ENCODE data around the gene COL9A3. TPM values are rescaled to one million over a fixed set of nuclear protein-coding genes. Genes with fewer than 3 reads are reported as not detected.

COL9A3 gene
- total RNA-seq, 4 donors from 2014 or later: 13.4 to 22.9 (median 18.4) TPM

DNA sequence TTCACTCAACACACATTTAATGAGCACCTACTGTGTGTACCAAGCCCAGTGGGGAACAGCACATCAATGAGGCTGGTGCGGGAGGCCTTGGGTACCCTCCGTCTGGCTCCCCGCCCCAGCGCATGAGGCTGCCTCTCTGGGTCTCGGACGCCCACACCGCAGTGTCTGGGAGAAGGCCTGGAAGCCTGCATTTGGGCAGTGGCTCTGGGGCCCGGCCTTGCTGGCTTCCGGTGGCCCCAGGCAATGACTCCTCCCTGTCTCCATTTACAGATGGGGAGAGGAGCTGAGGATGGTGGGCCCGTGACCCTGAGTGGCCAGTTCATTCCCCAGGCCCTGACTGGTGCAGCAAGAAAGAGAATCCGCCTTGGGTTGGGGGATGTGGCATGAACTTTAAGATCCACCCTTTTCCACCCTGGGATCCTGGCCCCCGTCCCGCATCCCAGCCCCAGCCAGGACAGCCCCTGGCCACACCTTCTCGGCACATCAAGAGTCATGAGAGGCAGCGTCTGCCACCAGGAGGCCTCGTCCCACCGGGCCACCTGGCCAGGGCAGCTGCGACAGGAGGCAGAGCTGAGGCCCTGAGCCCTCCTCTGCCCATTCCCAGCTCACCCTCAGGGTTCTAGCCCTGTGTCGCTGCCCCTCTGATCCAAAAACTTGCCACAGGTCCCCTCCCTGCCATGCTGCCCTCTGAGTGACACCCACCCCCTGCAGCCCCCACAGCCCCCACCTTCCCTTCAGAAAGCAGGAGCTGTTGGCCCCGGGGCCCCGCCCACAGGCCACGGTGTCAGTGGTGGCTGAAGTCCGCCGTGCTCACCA, 38.0 kb upstream of the COL9A3 start:
- intact Hi-C loops (cut with DNase I): no loop called here

DNA sequence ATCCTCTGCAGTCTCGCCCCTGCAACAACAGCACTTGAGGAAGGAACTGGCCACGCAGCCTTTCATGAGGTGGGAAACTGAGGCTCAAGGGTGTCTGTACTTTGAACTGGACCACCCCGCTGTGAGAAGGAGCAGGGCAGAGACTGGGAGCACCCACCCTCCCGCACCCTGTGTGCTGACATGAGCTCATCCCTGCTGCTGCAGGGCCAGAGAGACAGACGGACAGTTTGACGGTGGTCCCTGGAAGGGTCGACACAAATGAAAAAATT, 37.5 kb upstream of the COL9A3 start:
- no peak for DNase-seq (ENCODE audit: extremely low spot score)
- H3K27ac ChIP-seq (replicated peaks in 1 of 4): no peak overlapping the region
- no peaks in the 10 kb centered on the region for H3K36me3 ChIP-seq
- TF ChIP-seq, protein P1, sequence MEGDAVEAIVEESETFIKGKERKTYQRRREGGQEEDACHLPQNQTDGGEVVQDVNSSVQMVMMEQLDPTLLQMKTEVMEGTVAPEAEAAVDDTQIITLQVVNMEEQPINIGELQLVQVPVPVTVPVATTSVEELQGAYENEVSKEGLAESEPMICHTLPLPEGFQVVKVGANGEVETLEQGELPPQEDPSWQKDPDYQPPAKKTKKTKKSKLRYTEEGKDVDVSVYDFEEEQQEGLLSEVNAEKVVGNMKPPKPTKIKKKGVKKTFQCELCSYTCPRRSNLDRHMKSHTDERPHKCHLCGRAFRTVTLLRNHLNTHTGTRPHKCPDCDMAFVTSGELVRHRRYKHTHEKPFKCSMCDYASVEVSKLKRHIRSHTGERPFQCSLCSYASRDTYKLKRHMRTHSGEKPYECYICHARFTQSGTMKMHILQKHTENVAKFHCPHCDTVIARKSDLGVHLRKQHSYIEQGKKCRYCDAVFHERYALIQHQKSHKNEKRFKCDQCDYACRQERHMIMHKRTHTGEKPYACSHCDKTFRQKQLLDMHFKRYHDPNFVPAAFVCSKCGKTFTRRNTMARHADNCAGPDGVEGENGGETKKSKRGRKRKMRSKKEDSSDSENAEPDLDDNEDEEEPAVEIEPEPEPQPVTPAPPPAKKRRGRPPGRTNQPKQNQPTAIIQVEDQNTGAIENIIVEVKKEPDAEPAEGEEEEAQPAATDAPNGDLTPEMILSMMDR (IDR thresholded peaks at IDR 0.05): no peak
- no peak for TF ChIP-seq POLR2AphosphoS5 (IDR thresholded peaks at IDR 0.05)
- TF ChIP-seq EP300 (IDR thresholded peaks at IDR 0.05): no peak
- no peak for TF ChIP-seq POLR2A (IDR thresholded peaks at IDR 0.05; ENCODE audit: low read depth)
- WGBS: 91% methylated on average over 7 of the region's 7 CpGs
- no peaks in the 10 kb centered on the region for H3K9me3 ChIP-seq
- H3K27me3 ChIP-seq: peaks cover 0 to 60% (median 0%) of the 10 kb centered on the region in 4 donors
- no peak overlapping the region for H3K4me3 ChIP-seq
- intact Hi-C loops (cut with DNase I): no loop called here
- H3K4me1 ChIP-seq: peaks cover 4 to 9% (median 5%) of the 10 kb centered on the region in 4 donors

More for the DNA sequence above, 38.0 kb upstream of the COL9A3 start:
- TF ChIP-seq EP300 (IDR thresholded peaks at IDR 0.05) (no peak), POLR2A (IDR thresholded peaks at IDR 0.05; ENCODE audit: low read depth) (no peak), POLR2AphosphoS5 (IDR thresholded peaks at IDR 0.05) (no peak)
- TF ChIP-seq, protein P1 (IDR thresholded peaks at IDR 0.05): no peak
- DNase-seq (ENCODE audit: extremely low spot score): no peak
- WGBS: 69% methylated on average over 11 of the region's 24 CpGs
- no peak overlapping the region for H3K27ac ChIP-seq (replicated peaks in 1 of 4)
- peaks cover 0 to 60% (median 0%) of the 10 kb centered on the region in 4 donors for H3K27me3 ChIP-seq
- H3K36me3 ChIP-seq: no peaks in the 10 kb centered on the region
- H3K4me3 ChIP-seq: no peak overlapping the region
- H3K9me3 ChIP-seq: no peaks in the 10 kb centered on the region
- peaks cover 5 to 9% (median 7%) of the 10 kb centered on the region in 4 donors for H3K4me1 ChIP-seq

DNA sequence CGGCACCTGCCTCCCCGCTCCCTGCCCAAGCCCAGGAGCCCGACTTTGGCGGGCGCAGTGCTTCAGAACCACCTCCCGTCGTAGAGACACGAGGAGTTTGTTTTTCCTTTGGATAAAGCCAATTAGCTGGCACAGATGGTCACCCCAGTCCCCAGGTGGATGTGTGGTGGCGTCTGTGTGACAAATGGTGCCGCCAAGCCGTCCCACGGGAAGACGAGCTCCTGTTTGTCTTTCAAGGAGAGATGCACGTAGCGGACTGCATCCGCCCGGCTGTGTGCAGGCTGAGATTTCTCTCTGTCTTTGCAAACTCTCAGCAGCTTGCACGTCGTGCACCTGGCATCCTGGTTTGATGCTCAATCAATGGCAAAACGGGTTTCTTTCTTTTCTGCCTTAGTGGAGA, 36.6 kb upstream of the COL9A3 start:
- peaks cover 0 to 55% (median 0%) of the 10 kb centered on the region in 4 donors for H3K27me3 ChIP-seq
- intact Hi-C loops (cut with DNase I): no loop called here
- WGBS: 59% methylated on average over 18 of the region's 20 CpGs

DNA sequence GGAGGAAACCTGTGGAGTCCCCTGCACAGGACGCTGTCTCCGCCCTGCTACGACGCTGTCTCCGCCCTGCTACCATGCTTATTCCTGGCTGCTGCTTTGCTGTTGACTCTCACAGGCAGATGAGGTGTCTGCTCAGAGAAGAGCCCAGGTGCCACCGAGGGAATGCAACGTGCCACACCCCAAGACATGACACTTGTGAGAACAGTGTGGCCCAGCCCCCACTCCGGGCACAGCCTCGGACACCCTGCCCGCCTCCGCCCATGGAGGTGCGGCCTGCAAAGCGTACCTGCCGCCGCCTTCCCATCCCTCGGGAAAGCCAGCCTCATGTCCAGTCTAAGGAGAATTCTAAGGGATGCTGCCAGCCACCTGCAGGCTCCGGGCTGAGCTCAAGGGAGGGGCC, 36.2 kb upstream of the COL9A3 start:
- H3K27me3 ChIP-seq: peaks cover 0 to 55% (median 0%) of the 10 kb centered on the region in 4 donors
- TF ChIP-seq POLR2AphosphoS5 (IDR thresholded peaks at IDR 0.05) (no peak), EP300 (IDR thresholded peaks at IDR 0.05) (no peak), POLR2A (IDR thresholded peaks at IDR 0.05; ENCODE audit: low read depth) (no peak)
- TF ChIP-seq, protein P1 (IDR thresholded peaks at IDR 0.05): no peak
- H3K9me3 ChIP-seq: no peaks in the 10 kb centered on the region
- 92% methylated on average over 12 of the region's 17 CpGs for WGBS
- H3K36me3 ChIP-seq: no peaks in the 10 kb centered on the region
- peaks cover 4 to 9% (median 5%) of the 10 kb centered on the region in 4 donors for H3K4me1 ChIP-seq
- no peak overlapping the region for H3K27ac ChIP-seq (replicated peaks in 1 of 4)
- no peak for DNase-seq (ENCODE audit: extremely low spot score)
- intact Hi-C loops (cut with DNase I): no loop called here
- H3K4me3 ChIP-seq: no peak overlapping the region

More for the DNA sequence above, 36.6 kb upstream of the COL9A3 start:
- no peak for TF ChIP-seq EP300 (IDR thresholded peaks at IDR 0.05)
- no peak for TF ChIP-seq POLR2A (IDR thresholded peaks at IDR 0.05; ENCODE audit: low read depth)
- TF ChIP-seq, protein P1 (IDR thresholded peaks at IDR 0.05): no peak
- no peak for TF ChIP-seq POLR2AphosphoS5 (IDR thresholded peaks at IDR 0.05)
- Histone ChIP-seq H3K27ac (replicated peaks in 1 of 4) (no peak overlapping the region), H3K36me3 (no peaks in the 10 kb centered on the region), H3K4me1 (peaks cover 4 to 9% (median 5%) of the 10 kb centered on the region in 4 donors), H3K4me3 (no peak overlapping the region), H3K9me3 (no peaks in the 10 kb centered on the region)
- no peak for DNase-seq (ENCODE audit: extremely low spot score)

All from esophagus muscularis mucosa (tissue), 4 donors.